HG03135 (cell line): Measurements from ENCODE around the gene COL4A1.

ENCODE experiments used
- ATAC-seq: cut with Tn5 transposase; IDR thresholded peaks from one replicate; pipeline ENCODE4 v1.9.1; 2021; ENCODE audit warnings: mild to moderate bottlenecking, moderate library complexity; ENCODE audit not compliant: unreplicated experiment

COL4A1 gene

DNA sequence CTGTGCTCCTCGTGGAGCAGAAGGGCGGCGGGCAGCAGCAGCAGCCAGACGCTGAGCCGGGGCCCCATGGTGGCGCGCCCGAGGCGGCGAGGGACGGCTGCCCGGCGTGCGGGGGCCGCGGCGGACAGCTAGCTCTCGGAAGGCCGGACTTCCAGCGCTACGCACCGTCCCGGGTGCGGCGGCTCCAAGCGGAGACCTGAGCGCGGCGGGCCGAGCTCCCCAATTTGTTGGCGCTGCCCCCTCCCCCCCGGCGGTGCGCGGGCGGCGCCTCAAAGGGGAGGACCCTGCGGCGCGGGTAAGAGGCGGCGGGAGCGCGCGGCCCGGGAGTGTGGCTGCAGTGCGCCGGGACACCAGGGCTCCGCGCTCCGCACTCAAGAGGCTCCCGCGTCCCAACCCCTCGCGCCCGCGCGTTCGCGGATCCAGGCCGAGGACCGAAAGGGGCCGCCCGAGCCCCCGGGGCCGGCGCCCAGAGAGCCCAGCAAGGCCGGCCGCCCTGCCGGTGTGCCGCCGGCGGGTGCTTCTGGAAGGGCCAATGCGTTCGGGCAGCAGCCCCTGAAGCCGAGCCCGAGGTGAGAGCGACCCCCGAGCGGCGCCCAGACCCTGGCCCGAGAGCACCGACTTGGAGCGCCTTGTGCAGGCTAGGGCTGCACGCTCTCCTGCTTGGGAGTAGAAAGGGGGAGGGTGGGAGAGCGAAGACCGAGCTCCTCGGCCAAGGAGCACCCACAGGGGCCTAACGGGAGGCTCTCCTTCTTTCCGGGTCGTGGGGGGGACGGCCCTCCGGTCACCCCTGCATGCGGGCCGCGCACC is at the start of gene COL4A1, which contains the start of gene COL4A2:
COL4A1 (minus strand) TSS at position 198 of the 807 bp plus-strand sequence; CDS start at position 68, 130 bp downstream.
COL4A2 (plus strand) TSS at position 325 of the 807 bp plus-strand sequence. CDS start 620 bp downstream, outside the sequence.
- no peak for ATAC-seq

DNA sequence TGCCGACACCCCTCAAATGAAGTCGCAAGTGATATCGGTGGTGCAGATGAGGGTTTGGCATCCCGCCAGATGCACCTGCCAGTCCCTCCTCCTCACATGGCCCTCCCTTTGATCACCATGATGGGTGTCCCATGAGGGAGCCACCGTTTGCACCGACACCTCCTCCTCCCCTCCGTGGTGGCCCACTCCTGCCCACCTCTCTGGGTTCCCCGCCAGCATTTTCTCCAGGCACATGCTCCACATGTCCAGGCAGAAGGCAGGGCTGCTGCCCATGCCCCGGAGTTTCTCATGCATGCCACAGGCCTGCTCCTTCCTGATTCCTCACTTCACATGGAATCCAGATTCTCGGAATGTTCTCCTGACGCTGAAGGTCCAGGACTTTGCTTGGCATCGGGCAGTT is 49.4 kb upstream of the COL4A1 start:
- ATAC-seq, result no peak

DNA sequence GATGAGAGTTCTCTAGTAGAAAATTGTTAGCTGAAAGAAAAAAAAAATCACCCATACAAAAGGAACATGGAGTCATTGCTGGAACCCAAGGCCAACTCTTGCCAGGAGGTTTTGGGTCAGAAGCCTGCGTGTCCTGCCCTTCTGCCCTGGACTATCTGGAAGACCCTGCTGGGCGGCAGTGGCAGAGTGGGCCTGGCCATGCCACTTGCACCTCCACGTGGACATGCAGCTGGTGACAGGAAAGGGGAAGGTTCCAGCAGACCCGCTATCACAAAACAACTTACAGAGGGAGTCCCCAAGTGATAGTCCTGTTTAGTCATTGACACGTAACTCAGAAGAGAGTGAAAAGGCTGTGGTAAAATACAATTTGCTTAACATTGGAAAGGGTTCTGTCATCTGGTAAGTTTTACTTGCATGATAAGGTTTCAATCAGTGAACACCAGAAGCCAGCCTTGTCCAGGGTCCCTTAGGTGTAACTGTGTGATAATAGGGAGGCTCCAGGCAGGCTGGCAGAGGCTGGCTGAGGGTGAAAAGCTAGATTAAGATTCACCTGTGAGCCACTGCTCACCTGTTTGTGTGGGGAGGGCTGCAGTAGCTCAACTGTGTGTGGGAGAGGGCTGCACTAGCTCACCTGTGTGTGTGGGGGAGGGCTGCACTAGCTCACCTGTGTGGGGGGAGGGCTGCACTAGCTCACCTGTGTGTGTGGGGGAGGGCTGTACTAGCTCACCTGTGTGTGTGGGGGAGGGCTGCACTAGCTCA is 47.9 kb upstream of the COL4A1 start:
- no peak for ATAC-seq

GRCh38 chr13:110354123-110354627 is 47.2 kb upstream of the COL4A1 start:
- ATAC-seq, result no peak

DNA sequence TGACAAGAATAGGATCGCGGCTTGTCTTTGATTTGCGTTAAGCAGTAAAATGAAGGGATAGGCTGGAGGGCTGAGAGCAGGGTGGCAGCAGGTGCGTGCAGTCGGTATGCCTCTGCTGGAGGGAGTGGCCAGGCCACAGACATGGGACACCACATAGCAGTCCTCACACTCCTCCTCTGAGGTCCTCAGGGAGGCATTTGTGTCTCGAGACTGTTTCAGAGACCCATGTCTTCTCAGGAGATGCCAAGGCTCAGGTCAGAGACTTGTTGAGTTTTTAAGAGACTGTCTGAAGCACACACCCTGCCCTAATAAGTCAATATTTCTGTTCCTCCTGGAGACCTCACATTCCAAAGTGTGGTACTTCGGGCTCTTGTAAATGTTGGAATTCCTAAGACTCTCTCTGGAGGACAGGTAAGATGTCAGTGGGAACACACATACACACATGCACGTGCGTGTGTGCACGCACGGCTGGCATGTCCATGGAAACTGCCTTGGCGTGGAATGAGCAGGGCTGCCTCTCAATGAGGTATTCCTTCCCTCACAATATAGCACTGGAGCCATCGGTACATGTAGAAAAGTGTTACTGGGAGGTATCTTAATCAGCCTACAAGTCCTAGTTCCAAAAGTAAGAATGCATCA is 46.5 kb upstream of the COL4A1 start:
- no peak for ATAC-seq

GRCh38 chr13:110352735-110353134 is 45.8 kb upstream of the COL4A1 start:
- no peak for ATAC-seq

- ATAC-seq, result no peak
Measured at GRCh38 chr13:110351636-110352420, 44.9 kb upstream of the COL4A1 start.

GRCh38 chr13:110350509-110350908 is 43.6 kb upstream of the COL4A1 start:
- no peak for ATAC-seq

- no peak for ATAC-seq
Measured at GRCh38 chr13:110350049-110350448, 43.1 kb upstream of the COL4A1 start.

GRCh38 chr13:110349239-110349638 is 42.3 kb upstream of the COL4A1 start:
- no peak for ATAC-seq

DNA sequence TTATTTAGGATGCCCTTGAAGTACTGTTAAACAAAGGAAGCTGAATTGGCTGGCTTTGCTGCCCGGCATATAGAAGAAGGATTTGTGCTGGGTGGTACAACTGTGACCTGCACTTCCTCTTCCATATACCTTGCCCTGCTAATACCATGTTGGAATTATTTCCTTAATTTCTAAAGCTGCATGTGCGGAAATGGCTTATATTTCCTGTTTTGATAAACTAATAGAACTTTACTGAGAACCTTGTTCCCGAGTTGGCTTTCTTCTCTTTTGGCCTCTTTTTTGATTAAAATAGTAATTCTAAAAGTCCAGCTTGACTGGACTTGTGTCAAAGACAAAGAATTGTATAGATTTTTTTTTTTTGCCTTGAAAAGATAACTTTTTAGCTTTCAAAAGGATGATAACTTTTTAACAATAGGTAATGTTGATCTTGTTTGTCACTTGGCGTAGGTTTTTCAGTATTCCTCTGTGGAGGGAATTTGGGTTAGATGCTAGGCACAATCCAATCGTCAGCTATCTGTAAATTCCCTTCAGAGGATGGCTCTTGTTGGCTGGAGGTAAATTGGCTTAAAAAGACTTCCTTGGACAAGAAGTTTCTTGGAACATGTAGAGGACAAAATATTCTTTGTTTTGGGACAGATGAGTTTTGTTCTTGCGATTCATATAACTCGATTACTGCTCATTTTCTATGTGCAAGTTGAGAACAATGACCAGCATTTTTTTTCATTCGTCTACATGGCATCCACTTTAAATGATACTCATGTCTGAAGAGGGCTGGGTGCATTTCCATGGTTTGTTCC is 41.5 kb upstream of the COL4A1 start:
- ATAC-seq, result no peak

DNA sequence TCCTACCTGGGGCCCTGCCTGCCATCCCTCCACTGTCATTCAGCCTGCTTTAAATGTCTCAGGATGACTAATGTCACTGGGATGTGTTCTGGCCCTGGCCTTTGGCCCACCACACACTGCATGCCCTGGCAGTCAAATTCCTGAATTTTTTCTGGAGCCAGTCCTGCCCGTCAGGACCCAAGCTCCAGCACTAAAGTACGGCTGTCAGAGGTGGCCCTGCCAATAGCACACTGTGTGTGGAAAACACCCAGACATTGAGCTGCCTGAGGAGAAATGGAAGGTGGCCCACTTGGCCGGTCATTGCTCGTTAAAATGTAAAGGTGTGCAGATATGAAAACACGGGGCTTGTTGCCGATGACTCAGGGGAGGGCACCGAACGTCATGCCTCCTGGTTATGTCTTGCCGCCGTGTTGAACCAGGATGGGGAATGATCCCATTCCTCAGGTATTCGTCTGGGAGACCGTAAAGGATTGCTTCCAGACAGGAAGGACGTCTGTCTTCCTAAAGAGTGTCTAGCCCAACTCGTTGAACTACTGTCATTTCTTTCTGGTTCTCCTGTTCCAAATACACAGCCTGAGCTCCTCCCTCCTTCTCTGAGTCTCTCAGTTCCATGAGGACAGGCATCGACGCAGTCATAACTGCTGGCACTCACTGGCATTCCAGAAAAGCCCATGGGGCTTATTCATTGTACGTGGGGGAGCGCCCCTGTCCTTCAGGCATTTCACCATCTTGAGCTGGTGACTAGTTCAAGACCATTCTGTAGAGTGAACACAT is 40.8 kb upstream of the COL4A1 start:
- ATAC-seq, result no peak

GRCh38 chr13:110347088-110347487 is 40.1 kb upstream of the COL4A1 start:
- ATAC-seq, result no peak

DNA sequence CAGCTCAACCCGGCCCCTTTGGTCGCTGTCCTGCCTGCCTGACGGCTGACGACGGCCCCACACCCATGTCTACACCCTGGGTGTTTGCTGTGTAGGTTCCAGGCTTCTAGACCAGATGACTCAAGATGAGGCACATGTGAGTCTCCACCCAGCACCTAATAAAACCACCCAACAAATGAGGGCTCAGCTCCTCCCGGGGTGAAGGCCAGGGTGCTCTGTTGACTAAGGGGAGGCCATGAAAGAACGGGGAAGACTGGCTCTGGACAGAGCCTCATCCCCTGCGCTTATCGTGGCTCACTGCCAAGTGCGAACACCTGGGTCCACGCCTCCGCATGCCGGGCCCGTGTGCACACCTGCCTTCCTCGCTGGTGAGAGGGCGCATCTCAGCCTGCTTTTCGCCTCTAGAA is 39.7 kb upstream of the COL4A1 start:
- no peak for ATAC-seq

- no peak for ATAC-seq
Measured at GRCh38 chr13:110345701-110346100, 38.7 kb upstream of the COL4A1 start.

DNA sequence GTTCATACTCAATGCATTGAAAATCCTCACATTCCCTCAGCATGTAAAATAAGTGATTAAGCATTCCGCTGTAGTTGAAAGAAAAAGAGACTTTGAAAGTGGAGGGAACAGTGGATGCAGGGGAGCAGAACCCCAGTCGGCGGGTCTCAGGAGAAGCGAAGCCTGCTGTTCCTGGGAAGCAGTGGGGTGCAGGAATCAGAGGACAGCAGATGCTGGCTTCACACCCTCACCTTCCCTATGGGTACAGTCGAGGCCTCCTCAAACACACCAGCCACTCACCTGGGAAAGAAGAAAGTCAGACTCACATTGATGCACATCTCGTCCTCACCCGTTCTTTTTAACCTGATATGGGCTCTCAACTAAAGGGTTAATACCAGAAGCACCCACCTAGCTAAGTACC is 38.3 kb upstream of the COL4A1 start:
- no peak for ATAC-seq

DNA sequence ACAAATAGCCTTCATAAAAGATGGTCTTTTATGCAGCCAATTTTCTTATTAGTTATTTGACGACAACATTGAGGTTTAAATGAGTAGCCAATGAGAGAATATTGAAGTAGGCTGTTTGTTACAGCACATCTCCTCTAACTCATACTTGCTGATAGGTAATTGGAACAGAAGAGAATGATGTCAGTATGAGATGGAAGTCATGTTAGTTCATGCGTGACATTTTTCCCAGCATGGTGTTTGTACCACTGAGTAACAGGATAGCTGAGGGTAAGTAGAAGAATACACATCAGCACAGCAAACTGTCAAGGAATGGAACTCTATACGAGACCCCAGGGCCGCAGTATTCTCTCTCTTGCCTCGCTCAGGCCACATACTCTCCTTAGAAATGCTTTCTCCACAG is 37.4 kb upstream of the COL4A1 start:
- no peak for ATAC-seq

GRCh38 chr13:110343241-110343865 is 36.4 kb upstream of the COL4A1 start:
- ATAC-seq, result no peak

DNA sequence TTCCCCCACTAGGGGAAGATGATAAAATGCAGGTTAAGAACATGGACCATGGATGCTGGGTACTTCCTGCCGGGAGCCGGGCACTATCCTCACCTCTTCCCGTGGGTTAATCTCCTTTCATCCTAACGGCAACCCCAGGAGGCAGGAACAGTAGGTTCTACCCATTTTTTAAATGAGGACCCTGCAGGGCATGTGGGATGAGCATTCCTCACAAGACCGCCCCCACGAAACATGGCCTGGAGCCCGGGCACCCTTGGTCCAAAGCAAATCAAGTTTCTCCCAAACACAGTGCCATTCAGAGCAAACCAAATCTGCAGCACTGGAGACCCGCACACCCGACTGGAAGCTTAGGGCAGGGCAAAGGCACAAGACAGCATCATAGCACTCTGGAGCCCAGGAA is 35.5 kb upstream of the COL4A1 start:
- ATAC-seq, result no peak
